Measurements from ENCODE around the gene CXCL16. TPM values are rescaled to one million over a fixed set of nuclear protein-coding genes. Genes with fewer than 3 reads are reported as not detected.

Gene CXCL16
- total and polyA plus RNA-seq, 2 of the 13 experiments (the other 11 are each of a cell fraction or from before 2014, with no cell fraction given): 9.4 to 101 TPM

DNA sequence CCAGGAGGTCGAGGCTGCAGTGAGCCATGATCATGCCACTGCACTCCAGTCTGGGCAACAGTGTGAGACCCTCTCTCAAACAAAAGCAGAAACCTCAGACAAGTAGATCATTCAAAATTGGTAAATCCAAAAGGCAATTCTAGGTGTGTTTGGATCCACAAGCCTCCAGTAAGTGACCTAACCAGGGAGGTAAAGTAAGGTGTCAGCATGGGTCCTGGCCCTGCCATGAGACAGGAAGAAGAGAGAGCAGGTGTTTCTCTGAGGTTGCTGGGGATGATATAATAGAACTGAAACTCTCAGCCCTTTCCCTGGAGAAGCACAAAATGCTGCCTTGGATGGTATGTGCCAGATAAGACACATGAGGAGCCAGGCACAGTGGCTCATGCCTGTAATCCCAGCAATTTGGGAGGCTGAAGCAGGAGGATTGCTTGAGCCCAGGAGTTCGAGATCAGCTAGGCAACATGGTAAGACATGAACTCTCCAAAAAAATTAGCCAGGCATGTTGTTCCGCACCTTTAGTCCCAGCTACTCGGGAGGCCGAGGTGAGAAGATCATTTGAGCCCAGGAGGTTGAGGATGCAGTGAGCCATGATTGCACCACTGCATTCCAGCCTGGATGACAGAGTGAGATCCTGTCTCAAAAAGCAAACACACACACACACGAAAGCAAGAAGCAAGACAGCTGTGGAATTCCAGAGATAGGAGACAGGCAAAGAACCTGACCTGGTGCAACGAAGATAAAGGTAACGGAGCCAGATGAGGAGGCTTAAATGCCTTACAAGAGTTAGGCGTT lies 38.4 kb upstream of the CXCL16 start (continued):
- TF ChIP-seq KDM4B (CRISPR knock-in tag; IDR thresholded peaks at IDR 0.05) (0 out of 2 replicates have a peak, but pooled peaks have one; percentile 53), NFE2L1 (CRISPR knock-in tag; IDR thresholded peaks at IDR 0.05; ENCODE audit: borderline replicate concordance) (no peak), SOX13 (IDR thresholded peaks at IDR 0.05) (0 out of 2 replicates have a peak, but pooled peaks have one; percentile 13), SOX13 (CRISPR knock-in tag; conservative IDR thresholded peaks at IDR 0.05 in 1 of 2, IDR thresholded peaks at IDR 0.05 in 1 of 2) (peak in 1 of 2 experiments; percentile 78; a peak in 2 of 4 replicates), ZNF232 (CRISPR knock-in tag; IDR thresholded peaks at IDR 0.05; ENCODE audit: borderline replicate concordance) (peak; percentile 73; the same call in 1 of the 2 replicates), MIER2 (CRISPR knock-in tag; IDR thresholded peaks at IDR 0.05) (peak; percentile 67; the same call in 1 of the 2 replicates), ZNF143 (CRISPR knock-in tag; IDR thresholded peaks at IDR 0.05) (no peak), ZBTB38 (CRISPR knock-in tag; IDR thresholded peaks at IDR 0.05) (peak; percentile 85), ZNF570 (CRISPR knock-in tag; IDR thresholded peaks at IDR 0.05; ENCODE audit: borderline replicate concordance) (no peak), HNRNPUL1 (IDR thresholded peaks at IDR 0.05; ENCODE audit: low read depth, low read length) (no peak), ZNF207 (IDR thresholded peaks at IDR 0.05; ENCODE audit: borderline replicate concordance) (no peak), ZNF354B (CRISPR knock-in tag; IDR thresholded peaks at IDR 0.05) (no peak), SIX1 (CRISPR knock-in tag; IDR thresholded peaks at IDR 0.05; ENCODE audit: borderline replicate concordance) (peak; percentile 73; the same call in 1 of the 2 replicates), ETV6 (CRISPR knock-in tag; conservative IDR thresholded peaks at IDR 0.05) (no peak), SOX6 (IDR thresholded peaks at IDR 0.05) (no peak), SOX6 (CRISPR knock-in tag; IDR thresholded peaks at IDR 0.05) (peak; percentile 66), SSRP1 (CRISPR knock-in tag; IDR thresholded peaks at IDR 0.05) (peak; percentile 26)
- TF ChIP-seq, protein P1, sequence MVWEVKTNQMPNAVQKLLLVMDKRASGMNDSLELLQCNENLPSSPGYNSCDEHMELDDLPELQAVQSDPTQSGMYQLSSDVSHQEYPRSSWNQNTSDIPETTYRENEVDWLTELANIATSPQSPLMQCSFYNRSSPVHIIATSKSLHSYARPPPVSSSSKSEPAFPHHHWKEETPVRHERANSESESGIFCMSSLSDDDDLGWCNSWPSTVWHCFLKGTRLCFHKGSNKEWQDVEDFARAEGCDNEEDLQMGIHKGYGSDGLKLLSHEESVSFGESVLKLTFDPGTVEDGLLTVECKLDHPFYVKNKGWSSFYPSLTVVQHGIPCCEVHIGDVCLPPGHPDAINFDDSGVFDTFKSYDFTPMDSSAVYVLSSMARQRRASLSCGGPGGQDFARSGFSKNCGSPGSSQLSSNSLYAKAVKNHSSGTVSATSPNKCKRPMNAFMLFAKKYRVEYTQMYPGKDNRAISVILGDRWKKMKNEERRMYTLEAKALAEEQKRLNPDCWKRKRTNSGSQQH (CRISPR knock-in tag; IDR thresholded peaks at IDR 0.05; ENCODE audit: low read depth): no peak
- TF ChIP-seq, protein P2, sequence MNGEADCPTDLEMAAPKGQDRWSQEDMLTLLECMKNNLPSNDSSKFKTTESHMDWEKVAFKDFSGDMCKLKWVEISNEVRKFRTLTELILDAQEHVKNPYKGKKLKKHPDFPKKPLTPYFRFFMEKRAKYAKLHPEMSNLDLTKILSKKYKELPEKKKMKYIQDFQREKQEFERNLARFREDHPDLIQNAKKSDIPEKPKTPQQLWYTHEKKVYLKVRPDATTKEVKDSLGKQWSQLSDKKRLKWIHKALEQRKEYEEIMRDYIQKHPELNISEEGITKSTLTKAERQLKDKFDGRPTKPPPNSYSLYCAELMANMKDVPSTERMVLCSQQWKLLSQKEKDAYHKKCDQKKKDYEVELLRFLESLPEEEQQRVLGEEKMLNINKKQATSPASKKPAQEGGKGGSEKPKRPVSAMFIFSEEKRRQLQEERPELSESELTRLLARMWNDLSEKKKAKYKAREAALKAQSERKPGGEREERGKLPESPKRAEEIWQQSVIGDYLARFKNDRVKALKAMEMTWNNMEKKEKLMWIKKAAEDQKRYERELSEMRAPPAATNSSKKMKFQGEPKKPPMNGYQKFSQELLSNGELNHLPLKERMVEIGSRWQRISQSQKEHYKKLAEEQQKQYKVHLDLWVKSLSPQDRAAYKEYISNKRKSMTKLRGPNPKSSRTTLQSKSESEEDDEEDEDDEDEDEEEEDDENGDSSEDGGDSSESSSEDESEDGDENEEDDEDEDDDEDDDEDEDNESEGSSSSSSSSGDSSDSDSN (CRISPR knock-in tag; IDR thresholded peaks at IDR 0.05): no peak; the same call in 1 of the 2 replicates
- TF ChIP-seq, protein P3, sequence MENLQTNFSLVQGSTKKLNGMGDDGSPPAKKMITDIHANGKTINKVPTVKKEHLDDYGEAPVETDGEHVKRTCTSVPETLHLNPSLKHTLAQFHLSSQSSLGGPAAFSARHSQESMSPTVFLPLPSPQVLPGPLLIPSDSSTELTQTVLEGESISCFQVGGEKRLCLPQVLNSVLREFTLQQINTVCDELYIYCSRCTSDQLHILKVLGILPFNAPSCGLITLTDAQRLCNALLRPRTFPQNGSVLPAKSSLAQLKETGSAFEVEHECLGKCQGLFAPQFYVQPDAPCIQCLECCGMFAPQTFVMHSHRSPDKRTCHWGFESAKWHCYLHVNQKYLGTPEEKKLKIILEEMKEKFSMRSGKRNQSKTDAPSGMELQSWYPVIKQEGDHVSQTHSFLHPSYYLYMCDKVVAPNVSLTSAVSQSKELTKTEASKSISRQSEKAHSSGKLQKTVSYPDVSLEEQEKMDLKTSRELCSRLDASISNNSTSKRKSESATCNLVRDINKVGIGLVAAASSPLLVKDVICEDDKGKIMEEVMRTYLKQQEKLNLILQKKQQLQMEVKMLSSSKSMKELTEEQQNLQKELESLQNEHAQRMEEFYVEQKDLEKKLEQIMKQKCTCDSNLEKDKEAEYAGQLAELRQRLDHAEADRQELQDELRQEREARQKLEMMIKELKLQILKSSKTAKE (CRISPR knock-in tag; IDR thresholded peaks at IDR 0.05; ENCODE audit: borderline replicate concordance): peak; percentile 61; the same call in 1 of the 2 replicates
- TF ChIP-seq, protein P4, sequence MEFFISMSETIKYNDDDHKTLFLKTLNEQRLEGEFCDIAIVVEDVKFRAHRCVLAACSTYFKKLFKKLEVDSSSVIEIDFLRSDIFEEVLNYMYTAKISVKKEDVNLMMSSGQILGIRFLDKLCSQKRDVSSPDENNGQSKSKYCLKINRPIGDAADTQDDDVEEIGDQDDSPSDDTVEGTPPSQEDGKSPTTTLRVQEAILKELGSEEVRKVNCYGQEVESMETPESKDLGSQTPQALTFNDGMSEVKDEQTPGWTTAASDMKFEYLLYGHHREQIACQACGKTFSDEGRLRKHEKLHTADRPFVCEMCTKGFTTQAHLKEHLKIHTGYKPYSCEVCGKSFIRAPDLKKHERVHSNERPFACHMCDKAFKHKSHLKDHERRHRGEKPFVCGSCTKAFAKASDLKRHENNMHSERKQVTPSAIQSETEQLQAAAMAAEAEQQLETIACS (CRISPR knock-in tag; IDR thresholded peaks at IDR 0.05): no peak

All from HepG2 (cell line).